Esophagus squamous epithelium (tissue), 4 donors: ENCODE measurements around the gene GABRB1.

ENCODE experiments used
- POLR2A ChIP-seq, 4 donors: fragments of 450-650 bp; IDR thresholded peaks; one replicate each; pipeline ENCODE4 v1.6.1; 2017; ENCODE audit warnings: antibody characterized with exemption in 4 of 4, mild to moderate bottlenecking in 4 of 4, moderate library complexity in 3 of 4
- TF ChIP-seq, protein P1 (sequence below), 6 experiments: fragments of 450-650 bp in 4 of 6; fragments of 200-600 bp in 2 of 6; sonication (generic) in 2 of 6; IDR thresholded peaks; one replicate each; pipeline ENCODE4 v1.5.1; 2016 to 2019; ENCODE audit warnings: antibody characterized with exemption in 6 of 6, mild to moderate bottlenecking in 4 of 6, moderate library complexity in 4 of 6

DNA sequence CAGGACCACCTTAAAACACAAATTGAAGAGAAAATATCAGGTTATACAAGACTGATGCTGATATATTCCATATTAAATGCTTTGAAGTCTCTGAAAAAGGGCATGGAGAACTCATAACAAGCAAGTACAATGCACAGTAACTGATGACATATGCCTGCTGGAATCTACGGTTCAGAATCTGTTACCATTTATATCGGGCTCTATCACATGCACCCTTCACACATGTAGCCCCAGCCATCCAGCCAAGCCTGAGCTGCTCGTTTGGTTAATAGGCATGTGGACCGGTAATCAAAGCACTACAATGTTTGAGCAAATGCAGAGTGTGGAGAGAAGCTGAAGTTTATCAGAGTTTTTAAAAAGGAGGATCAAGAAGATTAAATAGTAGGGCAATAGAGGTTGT, 420.3 kb downstream of the GABRB1 start:
- TF ChIP-seq, protein P1, sequence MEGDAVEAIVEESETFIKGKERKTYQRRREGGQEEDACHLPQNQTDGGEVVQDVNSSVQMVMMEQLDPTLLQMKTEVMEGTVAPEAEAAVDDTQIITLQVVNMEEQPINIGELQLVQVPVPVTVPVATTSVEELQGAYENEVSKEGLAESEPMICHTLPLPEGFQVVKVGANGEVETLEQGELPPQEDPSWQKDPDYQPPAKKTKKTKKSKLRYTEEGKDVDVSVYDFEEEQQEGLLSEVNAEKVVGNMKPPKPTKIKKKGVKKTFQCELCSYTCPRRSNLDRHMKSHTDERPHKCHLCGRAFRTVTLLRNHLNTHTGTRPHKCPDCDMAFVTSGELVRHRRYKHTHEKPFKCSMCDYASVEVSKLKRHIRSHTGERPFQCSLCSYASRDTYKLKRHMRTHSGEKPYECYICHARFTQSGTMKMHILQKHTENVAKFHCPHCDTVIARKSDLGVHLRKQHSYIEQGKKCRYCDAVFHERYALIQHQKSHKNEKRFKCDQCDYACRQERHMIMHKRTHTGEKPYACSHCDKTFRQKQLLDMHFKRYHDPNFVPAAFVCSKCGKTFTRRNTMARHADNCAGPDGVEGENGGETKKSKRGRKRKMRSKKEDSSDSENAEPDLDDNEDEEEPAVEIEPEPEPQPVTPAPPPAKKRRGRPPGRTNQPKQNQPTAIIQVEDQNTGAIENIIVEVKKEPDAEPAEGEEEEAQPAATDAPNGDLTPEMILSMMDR (IDR thresholded peaks at IDR 0.05): no peak
- no peak for TF ChIP-seq POLR2A (IDR thresholded peaks at IDR 0.05)
